HCT116 (cell line): ENCODE results near the gene ARHGAP5. TPM values are rescaled to one million over a fixed set of nuclear protein-coding genes. Genes with fewer than 3 reads are reported as not detected.

Experiments
- ATAC-seq: fragments of 200-7000 bp; cut with Tn5 transposase; 2 replicates; pipeline ENCODE4 v1.9.1; 2020; ENCODE audit warnings: mild to moderate bottlenecking, moderate library complexity
- BruUV-seq: library from RNA; stranded (reverse); fragments of 400-500 nt; replicated peaks from 2 replicates; lab custom pipeline; 2021; lab: Mats Ljungman, UMichigan
- CTCF ChIA-PET: fragments of 300-600 bp; sonication (Branson Sonifier 250); formaldehyde crosslinking; loops from one replicate; lab custom pipeline; 2021; ENCODE audit warnings: antibody characterized with exemption; lab: Charles Lee
- POLR2A ChIA-PET: fragments of 300-600, 350-600 bp; sonication (Branson Sonifier 250); formaldehyde crosslinking; loops from one replicate; lab custom pipeline; 2021; ENCODE audit warnings: antibody characterized with exemption; lab: Charles Lee
- RAD21 ChIA-PET, 2 experiments: fragments of 300-600 bp; sonication (Branson Sonifier 250); formaldehyde crosslinking; loops; one replicate each; lab custom pipeline; 2023; ENCODE audit warnings: low total read pairs in 2 of 2; ENCODE audit not compliant: uncharacterized antibody in 2 of 2, unreplicated experiment in 2 of 2, low non-redundant PET in 1 of 2; lab: Charles Lee
- DNase-seq: peaks from one replicate; pipeline ENCODE4 v3.0.0-alpha.2; 2010; ENCODE audit warnings: low read depth, low spot score
- H2AFZ ChIP-seq: fragments of 200-600 bp; shearing (Covaris generic), sonication (generic); 2 replicates; pipeline ENCODE4 v1.6.1; 2017; ENCODE audit warnings: low read depth, mixed run types, mixed read lengths, antibody characterized with exemption, low read length; ENCODE audit not compliant: poor library complexity, severe bottlenecking
- H3K27ac ChIP-seq: 2 replicates; pipeline ENCODE4 v1.5.1; 2012; ENCODE audit warnings: low read depth, low read length
- H3K27me3 ChIP-seq: fragments of 200-600 bp; sonication (generic); 2 replicates; pipeline ENCODE4 v1.6.1; 2016; ENCODE audit warnings: mixed run types, low read length, mixed read lengths; ENCODE audit not compliant: insufficient read depth
- H3K36me3 ChIP-seq, 2 experiments: fragments of 200-500 bp in 1 of 2; fragments of 200-600 bp in 1 of 2; sonication (Bioruptor generic) in 1 of 2; sonication (generic) in 1 of 2; 2 replicates each; pipeline versions ENCODE4 v1.5.1 to v1.6.1; 2014 to 2016; ENCODE audit warnings: low read length in 2 of 2, inconsistent platforms in 1 of 2, mixed read lengths in 1 of 2, mixed run types in 1 of 2; ENCODE audit not compliant: insufficient read depth in 2 of 2, control insufficient read depth in 1 of 2
- H3K4me1 ChIP-seq, 2 experiments: fragments of 200-600 bp in 1 of 2; sonication (generic) in 1 of 2; 2 replicates each; pipeline versions ENCODE4 v1.5.1 to v1.6.1; 2012 to 2017; ENCODE audit warnings: low read length in 2 of 2, inconsistent platforms in 1 of 2, mild to moderate bottlenecking in 1 of 2, mixed read lengths in 1 of 2, mixed run types in 1 of 2, moderate library complexity in 1 of 2; ENCODE audit not compliant: insufficient read depth in 2 of 2, control insufficient read depth in 1 of 2
- H3K4me2 ChIP-seq: fragments of 200-600 bp; sonication (generic); 2 replicates; pipeline ENCODE4 v1.6.1; 2017; ENCODE audit warnings: mixed run types, low read length, mixed read lengths
- H3K4me3 ChIP-seq, 2 experiments: fragments of 200-600 bp in 1 of 2; sonication (generic) in 1 of 2; replicated peaks in 1 of 2; 2 replicates each; pipeline ENCODE4 v1.5.1; 2011 to 2016; ENCODE audit warnings: low read length in 2 of 2, control low read depth in 1 of 2, low read depth in 1 of 2, mild to moderate bottlenecking in 1 of 2, mixed read lengths in 1 of 2, mixed run types in 1 of 2
- H3K79me2 ChIP-seq: fragments of 200-600 bp; sonication (generic); 2 replicates; pipeline ENCODE4 v1.6.1; 2017; ENCODE audit warnings: mild to moderate bottlenecking, mixed run types, low read length, moderate library complexity, mixed read lengths; ENCODE audit not compliant: insufficient read depth
- H3K9ac ChIP-seq: fragments of 200-600 bp; sonication (generic); 2 replicates; pipeline ENCODE4 v1.6.1; 2016; ENCODE audit warnings: low read length, mixed read lengths
- H3K9me2 ChIP-seq: fragments of 200-600 bp; sonication (generic), shearing (Covaris generic); 2 replicates; pipeline ENCODE4 v1.6.1; 2017; ENCODE audit warnings: mixed run types, mild to moderate bottlenecking, moderate library complexity; ENCODE audit not compliant: insufficient read depth
- H3K9me3 ChIP-seq, 2 experiments: fragments of 200-500 bp in 1 of 2; fragments of 200-600 bp in 1 of 2; sonication (Bioruptor generic) in 1 of 2; sonication (generic) in 1 of 2; 2 replicates each; pipeline ENCODE4 v1.6.1; 2014 to 2017; ENCODE audit warnings: low read length in 2 of 2, mixed read lengths in 2 of 2, inconsistent platforms in 1 of 2, low read depth in 1 of 2, mild to moderate bottlenecking in 1 of 2, mixed run types in 1 of 2, moderate library complexity in 1 of 2; ENCODE audit not compliant: control insufficient read depth in 1 of 2, insufficient read depth in 1 of 2
- H4K20me1 ChIP-seq: fragments of 200-600 bp; sonication (generic), shearing (Covaris generic); 2 replicates; pipeline ENCODE4 v1.6.1; 2017; ENCODE audit warnings: mixed run types, mild to moderate bottlenecking, moderate library complexity; ENCODE audit not compliant: insufficient read depth
- CBX3 ChIP-seq: IDR thresholded peaks from 2 replicates; pipeline ENCODE4 v1.6.1; 2012; ENCODE audit warnings: low read depth
- CEBPB ChIP-seq: IDR thresholded peaks from 2 replicates; pipeline ENCODE4 v1.6.1; 2012; ENCODE audit warnings: low read depth
- CTCF ChIP-seq, 3 experiments: fragments of 200-600 bp in 1 of 3; sonication (generic) in 1 of 3; IDR thresholded peaks in 2 of 3; conservative IDR thresholded peaks in 1 of 3; 2 replicates each; pipeline ENCODE4 v1.5.1; 2012 to 2017; ENCODE audit warnings: low read depth in 2 of 3, low read length in 2 of 3, antibody characterized with exemption in 1 of 3, borderline replicate concordance in 1 of 3, control low read depth in 1 of 3, mild to moderate bottlenecking in 1 of 3, mixed read lengths in 1 of 3, mixed run types in 1 of 3, moderate library complexity in 1 of 3; ENCODE audit not compliant: insufficient read depth in 1 of 3
- EZH2 ChIP-seq: fragments of 200-600 bp; sonication (generic); IDR thresholded peaks from 2 replicates; pipeline ENCODE4 v1.6.1; 2017; ENCODE audit warnings: antibody characterized with exemption, mixed run types
- FOSL1 ChIP-seq: IDR thresholded peaks from 2 replicates; pipeline ENCODE4 v1.6.1; 2012; ENCODE audit warnings: low read depth
- JUND ChIP-seq: IDR thresholded peaks from 2 replicates; pipeline ENCODE4 v1.6.1; 2012
- RAD21 ChIP-seq: IDR thresholded peaks from 2 replicates; pipeline ENCODE4 v1.6.1; 2012; ENCODE audit warnings: low read depth, mild to moderate bottlenecking
- YY1 ChIP-seq: IDR thresholded peaks from 2 replicates; pipeline ENCODE4 v1.6.1; 2011; ENCODE audit warnings: low read length, low read depth, moderate library complexity, mild to moderate bottlenecking; ENCODE audit not compliant: insufficient replicate concordance; ENCODE audit errors: extremely low read depth
- ZNF274 ChIP-seq: fragments of 200-500 bp; sonication (Bioruptor generic); IDR thresholded peaks from 2 replicates; pipeline ENCODE4 v1.6.1; 2014; ENCODE audit warnings: mild to moderate bottlenecking, low read depth, low read length, inconsistent platforms
- intact Hi-C: fragments of 100-400 bp; cut with micrococcal nuclease; formaldehyde crosslinking; loops from 2 replicates; pipeline ENCODE4 v1.10.0; 2022
- total RNA-seq: library from RNA; stranded (reverse); gene quantifications from one replicate; pipeline ENCODE4 v1.2.1, GENCODE V29; 2021; ENCODE audit not compliant: unreplicated experiment

ARHGAP5 gene
- total RNA-seq, 1 experiment from 2014 or later, result 66.7 TPM

- no peak for ATAC-seq
- Histone ChIP-seq H3K9me2 (no peaks in the 10 kb centered on the region; the same call in 1 of the 2 replicates), H3K27ac (no peak overlapping the region; the same call in 1 of the 2 replicates)
- RAD21 ChIA-PET, result interaction anchor here in 1 of 2 experiments (0.6 kb wide), 1 partner anchor 49 kb away, joined by 3 read pairs; no protein-coding TSS in a partner anchor
- TF ChIP-seq YY1 (no peak), FOSL1 (no peak), CEBPB (0 out of 2 replicates have a peak, but pooled peaks have one; percentile 5)
- TF ChIP-seq, all 23 proteins: peak for 1
- Histone ChIP-seq H3K9me3 (no peaks in the 10 kb centered on the region), H3K4me1 (peaks cover 25 to 53% of the 10 kb centered on the region in 2 experiments), H3K9ac (no peak overlapping the region), H2AFZ (no peak overlapping the region), H3K4me2 (peak overlapping the region; percentile 59), H4K20me1 (no peaks in the 10 kb centered on the region), H3K27me3 (no peaks in the 10 kb centered on the region), H3K79me2 (no peaks in the 10 kb centered on the region), H3K4me3 (peak overlapping the region in 1 of 2 experiments; percentile 15; a peak in 1 of 4 replicates), H3K36me3 (no peaks in the 10 kb centered on the region; a peak in 1 of 4 replicates)
- intact Hi-C loops, result no loop called here
- ChIA-PET CTCF (no interaction called here), POLR2A (no interaction called here)
- no TSS peak for BruUV-seq
- DNase-seq, result no peak
These were observed 128.4 kb downstream of the ARHGAP5 start for GRCh38 chr14:32205554-32205953.

GRCh38 chr14:32205984-32206383 is 128.9 kb downstream of the ARHGAP5 start:
- Histone ChIP-seq H3K4me2 (peak overlapping the region; percentile 59), H3K79me2 (no peaks in the 10 kb centered on the region), H3K9me2 (no peaks in the 10 kb centered on the region; the same call in 1 of the 2 replicates), H3K9me3 (no peaks in the 10 kb centered on the region), H3K36me3 (no peaks in the 10 kb centered on the region; a peak in 1 of 4 replicates), H4K20me1 (no peaks in the 10 kb centered on the region), H3K27ac (no peak overlapping the region; the same call in 1 of the 2 replicates), H3K9ac (no peak overlapping the region), H3K4me3 (peak overlapping the region in 1 of 2 experiments; percentile 15; a peak in 1 of 4 replicates), H3K4me1 (peaks cover 26 to 57% of the 10 kb centered on the region in 2 experiments), H3K27me3 (no peaks in the 10 kb centered on the region), H2AFZ (no peak overlapping the region)
- no peak for ATAC-seq
- TF ChIP-seq FOSL1 (peak; percentile 67), EZH2 (no peak), JUND (peak; percentile 62), CEBPB (peak; percentile 11; the same call in 1 of the 2 replicates), CBX3 (peak; percentile 25; the same call in 1 of the 2 replicates), CTCF (IDR thresholded peaks at IDR 0.05 in 2 of 3, conservative IDR thresholded peaks at IDR 0.05 in 1 of 3; ENCODE audit: borderline replicate concordance in 1 of 3, insufficient read depth in 1 of 3, low read depth in 2 of 3, low read length in 2 of 3) (peak in 2 of 3 experiments; percentile 11 to 23; a peak in 2 of 6 replicates), ZNF274 (no peak), RAD21 (peak; percentile 37; the same call in 1 of the 2 replicates)
- intact Hi-C loops, result no loop called here
- ChIA-PET POLR2A (no interaction called here), CTCF (no interaction called here), RAD21 (interaction anchor here in 1 of 2 experiments (0.6 kb wide), 1 partner anchor 49 kb away, joined by 3 read pairs; no protein-coding TSS in a partner anchor)
- no TSS peak for BruUV-seq
- DNase-seq, result no peak
